ENCODE measurements around the gene FOXI2. TPM values are rescaled to one million over a fixed set of nuclear protein-coding genes. Genes with fewer than 3 reads are reported as not detected.

FOXI2 gene
- total RNA-seq, 1 experiment from 2014 or later = not detected

- Histone ChIP-seq H3K4me1 (ENCODE audit: insufficient read depth, low read length, poor library complexity, severe bottlenecking) (no peaks in the 10 kb centered on the region), H3K9me3 (ENCODE audit: low read depth, low read length, poor library complexity, severe bottlenecking) (no peaks in the 10 kb centered on the region), H3K36me3 (ENCODE audit: insufficient read depth, low read length, poor library complexity, severe bottlenecking) (no peaks in the 10 kb centered on the region), H3K27ac (ENCODE audit: low read depth, low read length, poor library complexity, severe bottlenecking) (no peak overlapping the region), H3K4me3 (ENCODE audit: low read depth, low read length, poor library complexity, severe bottlenecking) (no peak overlapping the region), H3K27me3 (replicated peaks; ENCODE audit: insufficient read depth, low read depth, low read length, poor library complexity) (peaks cover 89% of the 10 kb centered on the region)
- POLR2A ChIA-PET (ENCODE audit: low non-redundant PET) = no interaction called here
- intact Hi-C loops (cut with micrococcal nuclease; ENCODE audit: unreplicated experiment) = no loop called here
- CTCF ChIA-PET = no interaction called here
- no peak for DNase-seq (ENCODE audit: low spot score)
- TF ChIP-seq CTCF (conservative IDR thresholded peaks at IDR 0.05; ENCODE audit: low read depth, low read length) (no peak), EZH2 (IDR thresholded peaks at IDR 0.05; ENCODE audit: borderline replicate concordance, low read depth, low read length, poor library complexity, severe bottlenecking) (peak; percentile 90)
- no TSS peak for BruUV-seq (replicated peaks)
These were observed 617 bp upstream of the FOXI2 start for GRCh38 chr10:127736222-127736914.

- no TSS peak for BruUV-seq (replicated peaks)
- no peak for DNase-seq (ENCODE audit: low spot score)
- POLR2A ChIA-PET (ENCODE audit: low non-redundant PET) = no interaction called here
These were observed 852 bp downstream of the FOXI2 start for GRCh38 chr10:127737563-127738511.

More at GRCh38 chr10:127737563-127738511, 852 bp downstream of the FOXI2 start:
- H3K27me3 ChIP-seq (replicated peaks; ENCODE audit: insufficient read depth, low read depth, low read length, poor library complexity) = peaks cover 82% of the 10 kb centered on the region
- H3K36me3 ChIP-seq (ENCODE audit: insufficient read depth, low read length, poor library complexity, severe bottlenecking) = no peaks in the 10 kb centered on the region
- no peak overlapping the region for H3K4me3 ChIP-seq (ENCODE audit: low read depth, low read length, poor library complexity, severe bottlenecking)
- no peaks in the 10 kb centered on the region for H3K4me1 ChIP-seq (ENCODE audit: insufficient read depth, low read length, poor library complexity, severe bottlenecking)
- TF ChIP-seq EZH2 (IDR thresholded peaks at IDR 0.05; ENCODE audit: borderline replicate concordance, low read depth, low read length, poor library complexity, severe bottlenecking) (peak; percentile 51), CTCF (conservative IDR thresholded peaks at IDR 0.05; ENCODE audit: low read depth, low read length) (no peak)
- no peak overlapping the region for H3K27ac ChIP-seq (ENCODE audit: low read depth, low read length, poor library complexity, severe bottlenecking)
- no peaks in the 10 kb centered on the region for H3K9me3 ChIP-seq (ENCODE audit: low read depth, low read length, poor library complexity, severe bottlenecking)
- CTCF ChIA-PET = no interaction called here
- intact Hi-C loops (cut with micrococcal nuclease; ENCODE audit: unreplicated experiment) = no loop called here
